HG02571 (cell line): ENCODE data around the gene JMJD7.

ENCODE experiments used
- ATAC-seq: cut with Tn5 transposase; IDR thresholded peaks from one replicate; pipeline ENCODE4 v1.9.1; 2021; ENCODE audit warnings: mild to moderate bottlenecking, moderate library complexity; ENCODE audit not compliant: unreplicated experiment

The JMJD7 gene

GRCh38 chr15:41842229-41842628 lies 14.3 kb downstream of the JMJD7 start:
- ATAC-seq, result no peak

GRCh38 chr15:41843571-41843970 lies 15.7 kb downstream of the JMJD7 start:
- no peak for ATAC-seq

GRCh38 chr15:41844814-41845213 lies 16.9 kb downstream of the JMJD7 start:
- no peak for ATAC-seq

- no peak for ATAC-seq
These were observed 19.3 kb downstream of the JMJD7 start for GRCh38 chr15:41847206-41847605.

- no peak for ATAC-seq
These were observed 20.1 kb downstream of the JMJD7 start for GRCh38 chr15:41847981-41848380.

GRCh38 chr15:41848631-41849030 lies 20.7 kb downstream of the JMJD7 start:
- no peak for ATAC-seq

GRCh38 chr15:41849204-41849603 lies 21.3 kb downstream of the JMJD7 start:
- no peak for ATAC-seq

- ATAC-seq, result no peak
These were observed 22.0 kb downstream of the JMJD7 start for GRCh38 chr15:41849861-41850260.

GRCh38 chr15:41850482-41851166 lies 22.7 kb downstream of the JMJD7 start:
- no peak for ATAC-seq

GRCh38 chr15:41851167-41851523 lies 23.3 kb downstream of the JMJD7 start:
- ATAC-seq, result no peak

- ATAC-seq, result no peak
These were observed 24.0 kb downstream of the JMJD7 start for GRCh38 chr15:41851755-41852370.

- ATAC-seq, result no peak
These were observed 25.1 kb downstream of the JMJD7 start for GRCh38 chr15:41852736-41853590.

- no peak for ATAC-seq
These were observed 25.9 kb downstream of the JMJD7 start for GRCh38 chr15:41853831-41854230.

- ATAC-seq, result no peak
These were observed 26.6 kb downstream of the JMJD7 start for GRCh38 chr15:41854443-41854842.

GRCh38 chr15:41855261-41855961 lies 27.5 kb downstream of the JMJD7 start:
- ATAC-seq, result no peak

- no peak for ATAC-seq
These were observed 28.4 kb downstream of the JMJD7 start for GRCh38 chr15:41856262-41856661.

GRCh38 chr15:41856716-41857115 lies 28.8 kb downstream of the JMJD7 start:
- no peak for ATAC-seq

GRCh38 chr15:41857316-41857715 lies 29.4 kb downstream of the JMJD7 start:
- ATAC-seq, result no peak

- ATAC-seq, result no peak
These were observed 30.9 kb downstream of the JMJD7 start for GRCh38 chr15:41858756-41859155.

GRCh38 chr15:41860049-41860828 lies 32.3 kb downstream of the JMJD7 start:
- ATAC-seq, result no peak
